ENCODE data around the gene MGAT4A. TPM values are rescaled to one million over a fixed set of nuclear protein-coding genes. Genes with fewer than 3 reads are reported as not detected.

The MGAT4A gene
- total and polyA plus RNA-seq, 10 of the 15 experiments (the other 5 are each of a cell fraction or from before 2014, with no cell fraction given): 4.3 to 23.4 (median 13.6) TPM

DNA sequence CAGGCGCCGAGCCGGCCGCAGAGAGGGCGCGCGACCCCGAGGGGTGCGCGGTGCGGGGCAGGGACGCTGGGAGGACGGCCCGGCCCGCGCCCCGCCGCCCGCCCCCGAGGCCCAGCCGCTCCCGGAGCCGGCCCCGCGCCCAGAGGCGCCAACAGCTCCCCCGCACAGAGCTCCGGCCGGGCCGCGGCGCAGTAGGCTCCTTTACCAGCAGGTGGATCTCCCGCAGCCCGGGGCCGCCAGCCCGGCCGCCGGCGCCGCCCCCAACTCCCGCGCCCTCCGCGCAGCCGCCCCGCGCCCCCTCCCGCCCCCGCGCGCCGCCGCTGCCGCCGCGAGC is 258 bp downstream of the MGAT4A start:
- WGBS (ENCODE audit: insufficient coverage, insufficient replicate concordance, low lambda C conversion rate, missing lambda C conversion rate): 0% methylated on average over 5 of the region's 56 CpGs
- no peaks in the 10 kb centered on the region for H4K20me1 ChIP-seq (ENCODE audit: control insufficient read depth, insufficient read depth)
- no peaks in the 10 kb centered on the region; the same call in 2 of the 3 replicates for H3K9me3 ChIP-seq (replicated peaks; ENCODE audit: control insufficient read depth, insufficient read depth, low read length)
- in situ Hi-C loops (cut with MboI) (no loop called here), intact Hi-C loops (cut with micrococcal nuclease; ENCODE audit: unreplicated experiment) (loop anchor here (2.0 kb wide), 1 partner anchor 106 kb away; no protein-coding TSS in a partner anchor)
- H3K9ac ChIP-seq (ENCODE audit: control insufficient read depth, insufficient read depth, low read length): no peak overlapping the region; the same call in 1 of the 2 replicates
- no peaks in the 10 kb centered on the region; a peak in 1 of 4 replicates for H3K27me3 ChIP-seq (replicated peaks in 1 of 2; ENCODE audit: control insufficient read depth in 2 of 2, insufficient read depth in 2 of 2, low read length in 1 of 2)
- FAIRE-seq (no peak), ATAC-seq (peak; percentile 35), DNase-seq (ENCODE audit: low read depth, low spot score) (no peak)
- H3K36me3 ChIP-seq (ENCODE audit: control insufficient read depth in 2 of 2, insufficient read depth in 2 of 2, low read length in 1 of 2): no peaks in the 10 kb centered on the region
- H3K4me1 ChIP-seq (ENCODE audit: control insufficient read depth, insufficient read depth, low read length): no peaks in the 10 kb centered on the region; the same call in 1 of the 2 replicates
- peak overlapping the region; percentile 70; the same call in 1 of the 2 replicates for H3K4me2 ChIP-seq (ENCODE audit: control insufficient read depth, insufficient read depth)
- ChIA-PET POLR2A (interaction anchor here (0.8 to 3.2 kb wide), 8 partner anchors 12 to 41 kb away, joined by 3 to 16 read pairs (median 4); no protein-coding TSS in a partner anchor), CTCF (interaction anchor here (0.9 to 1.8 kb wide), 4 partner anchors 27 to 82 kb away, joined by 4 to 5 read pairs (median 4); no protein-coding TSS in a partner anchor), SMC1A (ENCODE audit: uncharacterized antibody, unreplicated experiment) (interaction anchor here (1.3 to 7.4 kb wide), 5 partner anchors 10 to 105 kb away, joined by 4 to 37 read pairs (median 8); no protein-coding TSS in a partner anchor), RAD21 (ENCODE audit: unreplicated experiment) (interaction anchor here (0.6 to 2.6 kb wide), 6 partner anchors 23 to 836 kb away, joined by 3 to 11 read pairs (median 4); no protein-coding TSS in a partner anchor)
- no TSS peak for BruUV-seq (replicated peaks)
- no peak overlapping the region for H3K27ac ChIP-seq (ENCODE audit: control insufficient read depth, insufficient read depth)
- peak overlapping the region; percentile 47; the same call in 1 of the 2 replicates for H2AFZ ChIP-seq (ENCODE audit: control insufficient read depth, low read depth, low read length)
- H3K79me2 ChIP-seq (ENCODE audit: control insufficient read depth, insufficient read depth, low read length): no peaks in the 10 kb centered on the region; the same call in 1 of the 2 replicates
- peak overlapping the region; percentile 68; the same call in 1 of the 2 replicates for H3K4me3 ChIP-seq
- TF ChIP-seq, protein P1, sequence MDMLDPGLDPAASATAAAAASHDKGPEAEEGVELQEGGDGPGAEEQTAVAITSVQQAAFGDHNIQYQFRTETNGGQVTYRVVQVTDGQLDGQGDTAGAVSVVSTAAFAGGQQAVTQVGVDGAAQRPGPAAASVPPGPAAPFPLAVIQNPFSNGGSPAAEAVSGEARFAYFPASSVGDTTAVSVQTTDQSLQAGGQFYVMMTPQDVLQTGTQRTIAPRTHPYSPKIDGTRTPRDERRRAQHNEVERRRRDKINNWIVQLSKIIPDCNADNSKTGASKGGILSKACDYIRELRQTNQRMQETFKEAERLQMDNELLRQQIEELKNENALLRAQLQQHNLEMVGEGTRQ (IDR thresholded peaks at IDR 0.05; ENCODE audit: borderline replicate concordance, low read depth, low read length): no peak
- TF ChIP-seq EZH2 (IDR thresholded peaks at IDR 0.05; ENCODE audit: borderline replicate concordance, control insufficient read depth, low read depth, low read length) (no peak), BRCA1 (IDR thresholded peaks at IDR 0.05; ENCODE audit: low read depth, low read length) (no peak), NFYA (IDR thresholded peaks at IDR 0.05; ENCODE audit: borderline replicate concordance, low read depth, low read length) (no peak), LARP7 (IDR thresholded peaks at IDR 0.05) (peak; percentile 55; the same call in 1 of the 2 replicates), RBBP5 (conservative IDR thresholded peaks at IDR 0.05) (no peak), ZSCAN29 (IDR thresholded peaks at IDR 0.05) (no peak), NR2F1 (conservative IDR thresholded peaks at IDR 0.05) (0 out of 2 replicates have a peak, but pooled peaks have one; percentile 12), CBX3 (IDR thresholded peaks at IDR 0.05; ENCODE audit: borderline replicate concordance, low read depth) (no peak), EED (IDR thresholded peaks at IDR 0.05; ENCODE audit: low read depth) (no peak), FOS (IDR thresholded peaks at IDR 0.05; ENCODE audit: borderline replicate concordance, extremely low read depth, insufficient read length) (no peak), SMARCA5 (IDR thresholded peaks at IDR 0.05) (0 out of 2 replicates have a peak, but pooled peaks have one; percentile 26), RFX5 (IDR thresholded peaks at IDR 0.05; ENCODE audit: low read depth, low read length) (no peak), GATAD2B (conservative IDR thresholded peaks at IDR 0.05; ENCODE audit: low read depth) (no peak), EGR1 (IDR thresholded peaks at IDR 0.05; ENCODE audit: borderline replicate concordance in 1 of 2, low read depth in 2 of 2, low read length in 2 of 2) (peak in 1 of 2 experiments; percentile 16; a peak in 1 of 3 replicates)
- TF ChIP-seq, protein P2, sequence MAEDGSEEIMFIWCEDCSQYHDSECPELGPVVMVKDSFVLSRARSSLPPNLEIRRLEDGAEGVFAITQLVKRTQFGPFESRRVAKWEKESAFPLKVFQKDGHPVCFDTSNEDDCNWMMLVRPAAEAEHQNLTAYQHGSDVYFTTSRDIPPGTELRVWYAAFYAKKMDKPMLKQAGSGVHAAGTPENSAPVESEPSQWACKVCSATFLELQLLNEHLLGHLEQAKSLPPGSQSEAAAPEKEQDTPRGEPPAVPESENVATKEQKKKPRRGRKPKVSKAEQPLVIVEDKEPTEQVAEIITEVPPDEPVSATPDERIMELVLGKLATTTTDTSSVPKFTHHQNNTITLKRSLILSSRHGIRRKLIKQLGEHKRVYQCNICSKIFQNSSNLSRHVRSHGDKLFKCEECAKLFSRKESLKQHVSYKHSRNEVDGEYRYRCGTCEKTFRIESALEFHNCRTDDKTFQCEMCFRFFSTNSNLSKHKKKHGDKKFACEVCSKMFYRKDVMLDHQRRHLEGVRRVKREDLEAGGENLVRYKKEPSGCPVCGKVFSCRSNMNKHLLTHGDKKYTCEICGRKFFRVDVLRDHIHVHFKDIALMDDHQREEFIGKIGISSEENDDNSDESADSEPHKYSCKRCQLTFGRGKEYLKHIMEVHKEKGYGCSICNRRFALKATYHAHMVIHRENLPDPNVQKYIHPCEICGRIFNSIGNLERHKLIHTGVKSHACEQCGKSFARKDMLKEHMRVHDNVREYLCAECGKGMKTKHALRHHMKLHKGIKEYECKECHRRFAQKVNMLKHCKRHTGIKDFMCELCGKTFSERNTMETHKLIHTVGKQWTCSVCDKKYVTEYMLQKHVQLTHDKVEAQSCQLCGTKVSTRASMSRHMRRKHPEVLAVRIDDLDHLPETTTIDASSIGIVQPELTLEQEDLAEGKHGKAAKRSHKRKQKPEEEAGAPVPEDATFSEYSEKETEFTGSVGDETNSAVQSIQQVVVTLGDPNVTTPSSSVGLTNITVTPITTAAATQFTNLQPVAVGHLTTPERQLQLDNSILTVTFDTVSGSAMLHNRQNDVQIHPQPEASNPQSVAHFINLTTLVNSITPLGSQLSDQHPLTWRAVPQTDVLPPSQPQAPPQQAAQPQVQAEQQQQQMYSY (CRISPR knock-in tag; IDR thresholded peaks at IDR 0.05): no peak
- TF ChIP-seq, protein P3, sequence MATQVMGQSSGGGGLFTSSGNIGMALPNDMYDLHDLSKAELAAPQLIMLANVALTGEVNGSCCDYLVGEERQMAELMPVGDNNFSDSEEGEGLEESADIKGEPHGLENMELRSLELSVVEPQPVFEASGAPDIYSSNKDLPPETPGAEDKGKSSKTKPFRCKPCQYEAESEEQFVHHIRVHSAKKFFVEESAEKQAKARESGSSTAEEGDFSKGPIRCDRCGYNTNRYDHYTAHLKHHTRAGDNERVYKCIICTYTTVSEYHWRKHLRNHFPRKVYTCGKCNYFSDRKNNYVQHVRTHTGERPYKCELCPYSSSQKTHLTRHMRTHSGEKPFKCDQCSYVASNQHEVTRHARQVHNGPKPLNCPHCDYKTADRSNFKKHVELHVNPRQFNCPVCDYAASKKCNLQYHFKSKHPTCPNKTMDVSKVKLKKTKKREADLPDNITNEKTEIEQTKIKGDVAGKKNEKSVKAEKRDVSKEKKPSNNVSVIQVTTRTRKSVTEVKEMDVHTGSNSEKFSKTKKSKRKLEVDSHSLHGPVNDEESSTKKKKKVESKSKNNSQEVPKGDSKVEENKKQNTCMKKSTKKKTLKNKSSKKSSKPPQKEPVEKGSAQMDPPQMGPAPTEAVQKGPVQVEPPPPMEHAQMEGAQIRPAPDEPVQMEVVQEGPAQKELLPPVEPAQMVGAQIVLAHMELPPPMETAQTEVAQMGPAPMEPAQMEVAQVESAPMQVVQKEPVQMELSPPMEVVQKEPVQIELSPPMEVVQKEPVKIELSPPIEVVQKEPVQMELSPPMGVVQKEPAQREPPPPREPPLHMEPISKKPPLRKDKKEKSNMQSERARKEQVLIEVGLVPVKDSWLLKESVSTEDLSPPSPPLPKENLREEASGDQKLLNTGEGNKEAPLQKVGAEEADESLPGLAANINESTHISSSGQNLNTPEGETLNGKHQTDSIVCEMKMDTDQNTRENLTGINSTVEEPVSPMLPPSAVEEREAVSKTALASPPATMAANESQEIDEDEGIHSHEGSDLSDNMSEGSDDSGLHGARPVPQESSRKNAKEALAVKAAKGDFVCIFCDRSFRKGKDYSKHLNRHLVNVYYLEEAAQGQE (IDR thresholded peaks at IDR 0.05; ENCODE audit: low read depth, low read length): no peak

Measured in GM12878 (cell line).